Measurements from ENCODE around the gene CAMKMT.

GRCh38 chr2:44495035-44495434, 133.3 kb downstream of the CAMKMT start:
- TF ChIP-seq, protein P1, sequence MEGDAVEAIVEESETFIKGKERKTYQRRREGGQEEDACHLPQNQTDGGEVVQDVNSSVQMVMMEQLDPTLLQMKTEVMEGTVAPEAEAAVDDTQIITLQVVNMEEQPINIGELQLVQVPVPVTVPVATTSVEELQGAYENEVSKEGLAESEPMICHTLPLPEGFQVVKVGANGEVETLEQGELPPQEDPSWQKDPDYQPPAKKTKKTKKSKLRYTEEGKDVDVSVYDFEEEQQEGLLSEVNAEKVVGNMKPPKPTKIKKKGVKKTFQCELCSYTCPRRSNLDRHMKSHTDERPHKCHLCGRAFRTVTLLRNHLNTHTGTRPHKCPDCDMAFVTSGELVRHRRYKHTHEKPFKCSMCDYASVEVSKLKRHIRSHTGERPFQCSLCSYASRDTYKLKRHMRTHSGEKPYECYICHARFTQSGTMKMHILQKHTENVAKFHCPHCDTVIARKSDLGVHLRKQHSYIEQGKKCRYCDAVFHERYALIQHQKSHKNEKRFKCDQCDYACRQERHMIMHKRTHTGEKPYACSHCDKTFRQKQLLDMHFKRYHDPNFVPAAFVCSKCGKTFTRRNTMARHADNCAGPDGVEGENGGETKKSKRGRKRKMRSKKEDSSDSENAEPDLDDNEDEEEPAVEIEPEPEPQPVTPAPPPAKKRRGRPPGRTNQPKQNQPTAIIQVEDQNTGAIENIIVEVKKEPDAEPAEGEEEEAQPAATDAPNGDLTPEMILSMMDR (IDR thresholded peaks at IDR 0.05 in 4 of 5, conservative IDR thresholded peaks at IDR 0.05 in 1 of 5), result no peak
- no peak for TF ChIP-seq POLR2A (IDR thresholded peaks at IDR 0.05)

Data from gastrocnemius medialis (tissue), 4 donors.